ENCODE measurements around the gene TSPAN7.

Gene TSPAN7

DNA sequence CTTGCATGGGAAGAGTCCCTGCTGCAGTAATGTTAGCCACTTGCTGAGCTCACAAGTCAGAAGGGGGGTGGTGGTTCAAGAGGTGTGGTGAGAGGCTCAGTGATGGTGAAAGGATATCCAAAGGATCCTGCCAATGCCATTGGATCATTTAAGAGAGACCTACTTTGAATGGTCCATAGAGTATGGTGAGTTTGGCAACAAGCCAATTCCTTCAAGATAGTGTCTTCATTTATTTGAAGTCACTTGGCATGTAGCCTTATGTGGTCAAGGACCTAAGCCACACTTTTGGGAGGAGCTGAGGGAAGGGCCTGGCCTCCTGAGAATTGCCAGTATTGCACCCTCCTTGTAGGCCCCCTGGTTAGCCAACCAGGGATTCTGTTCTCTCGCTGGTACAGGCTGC lies 87.9 kb downstream of the TSPAN7 start:
- DNase-seq, result no peak

DNA sequence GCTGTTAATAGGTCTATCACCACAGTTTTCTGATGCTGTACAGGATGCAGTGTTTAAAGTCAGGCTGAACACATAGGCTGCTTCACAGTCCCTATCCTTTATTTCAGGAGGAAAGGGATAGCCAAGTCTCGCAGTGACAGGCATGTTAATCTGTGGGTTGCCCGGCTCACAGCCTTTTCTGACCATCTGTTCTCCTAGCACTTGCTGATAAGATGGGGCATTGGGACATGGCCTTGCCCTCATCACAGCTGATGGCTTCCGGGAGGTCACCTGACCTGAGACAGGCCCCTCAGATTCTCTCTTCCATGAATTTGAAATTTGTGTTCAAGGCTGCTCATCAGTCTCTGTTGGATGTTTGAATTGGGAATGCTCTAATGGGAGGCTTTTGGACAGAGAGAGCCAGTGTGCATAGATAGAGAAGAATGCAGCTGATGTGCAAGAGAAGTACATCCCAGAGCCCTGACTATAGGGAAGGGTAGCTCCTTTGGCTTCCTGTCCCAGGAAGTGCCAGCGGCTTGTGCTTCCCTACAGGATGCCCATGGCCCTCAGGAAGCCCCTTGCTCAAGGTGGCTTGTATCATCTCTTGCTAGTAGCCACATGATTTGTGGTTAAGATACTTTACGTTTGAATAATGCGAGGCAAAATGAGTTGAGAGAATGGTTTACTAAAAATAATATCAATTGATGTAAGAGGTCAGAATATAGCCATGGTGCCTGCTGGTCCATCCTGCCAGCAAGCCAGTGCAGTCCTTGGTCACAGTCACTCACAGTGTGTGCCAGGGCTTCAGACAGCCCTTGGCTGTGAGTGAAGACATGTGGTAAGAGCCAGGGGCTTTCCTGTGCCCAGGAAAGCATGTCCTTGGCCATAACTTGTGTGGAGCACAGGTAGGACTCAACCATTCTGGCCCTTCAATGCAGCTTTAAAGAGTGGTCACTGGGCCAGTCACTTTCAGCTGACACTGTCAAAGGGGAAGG lies 88.6 kb downstream of the TSPAN7 start:
- no peak for DNase-seq

- no peak for DNase-seq
These were observed 90.6 kb downstream of the TSPAN7 start for GRCh38 chrX:38651625-38652601.

DNA sequence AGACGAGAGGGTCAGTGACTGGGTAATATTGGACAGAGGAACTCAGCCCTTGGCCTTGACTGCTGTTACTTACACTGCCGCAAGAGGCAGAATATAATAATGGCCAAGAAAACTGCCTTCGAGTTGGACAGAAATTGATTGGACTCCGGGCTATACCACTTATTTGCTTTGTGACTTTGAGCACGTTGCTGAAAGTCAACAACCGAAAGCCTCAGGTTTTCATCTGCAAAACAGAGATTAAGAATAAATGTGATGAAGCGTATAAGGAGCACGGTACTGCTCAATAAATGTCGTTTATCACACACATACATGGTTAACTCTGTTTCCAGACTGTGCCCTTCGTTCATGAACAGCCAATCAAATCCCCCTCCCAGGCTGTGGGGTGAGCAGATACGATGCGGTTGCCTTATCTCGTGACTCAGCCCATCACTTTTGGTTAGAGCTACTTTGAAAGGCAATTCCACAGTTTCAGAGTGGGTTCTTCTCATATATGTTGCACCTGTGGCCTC lies 91.6 kb downstream of the TSPAN7 start:
- DNase-seq, result no peak

DNA sequence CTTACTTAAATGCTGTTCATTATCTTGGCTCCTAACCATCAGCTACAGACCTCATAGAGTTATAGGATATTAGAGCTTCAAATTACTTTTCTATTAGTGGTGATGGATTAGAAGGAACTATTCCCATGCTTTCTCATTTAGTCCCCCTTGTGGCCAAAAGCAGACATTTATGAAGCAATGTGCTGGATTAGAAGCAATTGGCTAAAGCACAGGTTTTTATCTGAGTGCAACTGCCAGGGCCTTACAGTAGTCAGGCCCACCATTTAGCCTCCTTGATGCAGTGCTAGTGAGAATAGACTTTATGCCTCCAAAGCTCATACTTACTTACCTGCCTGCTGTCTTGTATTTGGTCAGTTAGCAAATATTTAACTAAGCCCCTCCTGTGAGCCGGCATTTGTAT lies 93.0 kb downstream of the TSPAN7 start:
- DNase-seq, result no peak

- DNase-seq, result no peak
These were observed 95.1 kb downstream of the TSPAN7 start for GRCh38 chrX:38656350-38656915.

- DNase-seq, result no peak
These were observed 96.2 kb downstream of the TSPAN7 start for GRCh38 chrX:38657562-38657961.

DNA sequence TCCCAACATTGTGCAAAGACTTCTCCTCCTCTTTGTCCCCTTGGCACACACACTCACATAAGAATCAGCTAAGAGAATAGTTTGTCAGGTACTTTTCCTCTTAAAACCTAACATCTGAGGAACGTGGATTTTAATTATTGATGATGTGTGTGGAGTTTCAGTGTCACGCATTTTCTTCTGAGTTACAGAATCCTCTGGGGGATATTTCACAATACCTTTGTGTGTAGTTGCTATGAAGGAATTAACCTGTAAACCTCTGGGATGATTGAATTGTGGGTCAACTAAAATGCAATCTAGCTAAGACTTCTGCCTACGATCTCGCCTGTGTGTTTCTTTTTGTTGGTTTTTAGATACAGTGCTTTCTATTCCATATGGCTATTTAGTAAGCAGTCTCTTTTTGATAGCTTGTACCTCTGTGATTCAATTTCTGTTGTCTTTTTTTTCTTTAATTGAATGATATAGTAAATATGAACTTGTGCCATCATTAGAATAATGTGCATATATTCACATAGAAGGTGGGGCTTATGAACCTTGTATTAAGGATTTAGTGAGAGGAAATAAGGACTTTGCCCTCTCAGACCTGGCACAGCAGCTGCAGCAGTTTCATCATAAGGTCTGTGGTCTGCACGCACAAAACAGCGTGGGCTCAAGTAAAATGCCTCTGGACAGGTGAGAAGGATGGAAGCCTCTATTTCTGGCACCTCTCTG lies 99.2 kb downstream of the TSPAN7 start:
- no peak for DNase-seq

- no peak for DNase-seq
These were observed 99.7 kb downstream of the TSPAN7 start for GRCh38 chrX:38661103-38661441.

- no peak for DNase-seq
These were observed 100.2 kb downstream of the TSPAN7 start for GRCh38 chrX:38661561-38661960.

GRCh38 chrX:38662640-38663039 lies 101.3 kb downstream of the TSPAN7 start:
- DNase-seq, result no peak

- DNase-seq, result peak; percentile 37
These were observed 102.9 kb downstream of the TSPAN7 start for GRCh38 chrX:38664285-38664684.

DNA sequence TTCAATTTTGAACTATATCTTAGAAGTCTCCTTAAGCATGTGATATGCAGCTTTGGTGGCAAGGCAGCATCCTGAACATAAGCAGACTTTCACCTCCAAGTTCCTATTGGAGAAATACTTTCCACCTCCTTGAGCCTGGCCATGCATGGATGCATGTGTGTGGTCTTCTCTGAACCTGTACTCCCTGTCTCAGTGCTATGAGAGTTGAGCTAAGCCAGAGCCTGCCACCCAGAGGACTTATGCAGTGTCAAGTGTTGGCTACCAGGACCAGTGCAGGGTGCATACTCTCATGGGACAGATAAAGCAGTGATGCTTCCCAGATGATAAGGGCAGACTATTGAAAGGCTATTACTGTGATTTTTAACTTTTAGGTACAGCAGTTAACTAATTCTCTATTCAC lies 105.6 kb downstream of the TSPAN7 start:
- no peak for DNase-seq

DNA sequence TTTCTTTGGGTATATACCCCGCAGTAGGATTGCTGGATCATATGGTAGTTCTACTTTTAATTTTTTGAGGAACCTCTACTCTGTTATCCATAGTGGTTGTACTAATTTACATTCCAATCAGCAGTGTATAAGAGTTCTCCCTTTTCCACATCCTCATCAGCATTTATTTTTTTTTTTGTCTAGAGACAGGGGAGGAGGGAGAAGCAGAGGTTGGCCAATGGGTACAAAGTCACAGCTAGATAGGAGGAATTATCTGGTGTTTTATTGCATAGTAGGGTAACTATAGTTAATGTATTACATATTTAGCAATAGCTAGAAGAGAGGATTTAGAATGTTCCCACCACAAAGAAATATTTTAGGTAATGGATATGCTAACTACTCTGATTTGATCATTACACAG lies 107.4 kb downstream of the TSPAN7 start:
- no peak for DNase-seq

- no peak for DNase-seq
These were observed 108.1 kb downstream of the TSPAN7 start for GRCh38 chrX:38669428-38669827.

GRCh38 chrX:38672646-38673045 lies 111.3 kb downstream of the TSPAN7 start:
- DNase-seq, result no peak

GRCh38 chrX:38675856-38676255 lies 114.5 kb downstream of the TSPAN7 start:
- no peak for DNase-seq

GRCh38 chrX:38678183-38678582 lies 116.8 kb downstream of the TSPAN7 start:
- DNase-seq, result no peak

GRCh38 chrX:38678821-38679220 lies 117.5 kb downstream of the TSPAN7 start:
- no peak for DNase-seq

GRCh38 chrX:38679695-38680094 lies 118.4 kb downstream of the TSPAN7 start:
- DNase-seq, result no peak

DNA sequence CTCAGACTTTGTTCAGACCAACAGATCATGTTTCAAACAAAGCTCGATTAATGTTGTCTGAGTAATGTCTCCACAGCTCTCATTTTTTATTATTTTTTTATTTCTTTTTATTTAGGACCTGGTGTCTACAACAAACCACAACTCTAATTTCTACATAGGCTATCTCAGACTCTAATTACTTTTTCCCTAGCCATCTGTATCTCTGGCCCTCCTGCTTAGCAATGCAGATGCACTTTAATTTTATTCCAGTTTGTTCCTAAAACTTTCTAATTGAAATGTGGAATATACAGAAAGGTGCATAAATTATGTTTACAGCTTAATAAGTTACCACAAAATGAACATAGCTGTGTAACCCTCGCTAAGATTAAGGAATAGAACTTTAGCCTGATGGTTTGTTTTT lies 120.8 kb downstream of the TSPAN7 start:
- no peak for DNase-seq

DNA sequence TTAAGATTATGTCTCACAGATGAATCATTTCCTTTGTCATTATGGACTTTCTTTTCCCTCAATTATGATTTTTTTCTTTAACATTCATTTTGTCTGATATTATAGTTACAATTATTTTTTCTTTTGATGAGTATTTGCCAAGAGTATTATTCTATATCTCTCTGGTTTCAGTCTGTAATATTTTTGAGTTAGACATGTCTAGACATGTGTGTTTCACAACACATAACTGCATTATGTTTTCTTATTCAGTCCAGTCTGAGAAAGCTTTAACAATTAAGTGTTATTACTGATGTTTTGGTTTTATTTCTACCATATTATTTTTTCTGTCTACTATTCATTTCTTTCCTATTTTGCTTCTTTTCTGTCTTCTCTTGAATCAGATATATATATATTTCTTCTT lies 131.6 kb downstream of the TSPAN7 start:
- no peak for DNase-seq

- DNase-seq, result no peak
These were observed 133.1 kb downstream of the TSPAN7 start for GRCh38 chrX:38694394-38694793.

All from NCI-H2107 (cell line).